Esophagus muscularis mucosa (tissue), 3 donors: ENCODE measurements around the gene CALHM3.

Experiments
- POLR2AphosphoS5 ChIP-seq, 2 donors: sonication (generic); formaldehyde crosslinking; IDR thresholded peaks; one replicate each; pipeline ENCODE4 v1.6.1; 2017; ENCODE audit warnings: antibody characterized with exemption in 2 of 2
- TF ChIP-seq, protein P1 (sequence below), 3 experiments: fragments of 200-600 bp in 2 of 3; fragments of 450-650 bp in 1 of 3; sonication (generic) in 2 of 3; IDR thresholded peaks; one replicate each; pipeline ENCODE4 v1.5.1; 2017 to 2019; ENCODE audit warnings: antibody characterized with exemption in 3 of 3, mild to moderate bottlenecking in 2 of 3, moderate library complexity in 1 of 3

DNA sequence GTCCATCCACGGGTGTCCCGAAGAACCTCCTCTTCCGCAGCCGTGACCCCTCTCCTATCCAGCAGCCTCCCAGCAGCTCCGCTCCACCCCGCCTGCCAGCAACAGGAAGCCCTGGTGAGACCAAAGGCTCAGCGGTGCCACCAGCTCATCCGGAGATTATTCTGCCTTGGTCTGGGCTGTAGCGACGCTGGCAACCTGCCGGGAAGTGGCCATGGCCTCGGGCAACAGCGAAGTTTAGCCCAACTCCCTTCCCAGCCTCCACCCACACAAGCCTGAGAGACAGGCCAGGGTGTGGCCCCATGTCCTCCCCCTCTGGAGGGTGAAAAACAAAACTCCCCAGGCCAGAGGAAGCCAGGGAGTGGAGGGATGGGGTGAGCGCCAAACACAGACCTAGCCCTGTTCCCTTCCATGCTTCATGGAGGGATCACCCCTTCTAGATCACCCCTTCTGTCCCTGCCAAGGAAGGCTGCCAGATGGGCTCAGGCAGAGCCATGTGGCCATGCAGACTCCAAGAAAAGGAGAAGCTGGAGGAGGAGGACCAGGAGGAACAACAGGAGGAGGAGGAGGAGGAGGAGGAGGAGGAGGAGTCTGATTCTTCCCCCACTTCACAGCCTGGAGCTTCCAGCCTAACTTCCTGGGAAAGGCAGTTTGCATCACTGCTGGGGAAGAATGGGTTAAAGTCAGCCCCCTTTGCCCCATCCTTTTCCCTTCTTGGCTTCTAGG is 27.8 kb downstream of the CALHM3 start:
- TF ChIP-seq POLR2AphosphoS5 (IDR thresholded peaks at IDR 0.05) = peak; percentile 45 to 52
- TF ChIP-seq, protein P1, sequence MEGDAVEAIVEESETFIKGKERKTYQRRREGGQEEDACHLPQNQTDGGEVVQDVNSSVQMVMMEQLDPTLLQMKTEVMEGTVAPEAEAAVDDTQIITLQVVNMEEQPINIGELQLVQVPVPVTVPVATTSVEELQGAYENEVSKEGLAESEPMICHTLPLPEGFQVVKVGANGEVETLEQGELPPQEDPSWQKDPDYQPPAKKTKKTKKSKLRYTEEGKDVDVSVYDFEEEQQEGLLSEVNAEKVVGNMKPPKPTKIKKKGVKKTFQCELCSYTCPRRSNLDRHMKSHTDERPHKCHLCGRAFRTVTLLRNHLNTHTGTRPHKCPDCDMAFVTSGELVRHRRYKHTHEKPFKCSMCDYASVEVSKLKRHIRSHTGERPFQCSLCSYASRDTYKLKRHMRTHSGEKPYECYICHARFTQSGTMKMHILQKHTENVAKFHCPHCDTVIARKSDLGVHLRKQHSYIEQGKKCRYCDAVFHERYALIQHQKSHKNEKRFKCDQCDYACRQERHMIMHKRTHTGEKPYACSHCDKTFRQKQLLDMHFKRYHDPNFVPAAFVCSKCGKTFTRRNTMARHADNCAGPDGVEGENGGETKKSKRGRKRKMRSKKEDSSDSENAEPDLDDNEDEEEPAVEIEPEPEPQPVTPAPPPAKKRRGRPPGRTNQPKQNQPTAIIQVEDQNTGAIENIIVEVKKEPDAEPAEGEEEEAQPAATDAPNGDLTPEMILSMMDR (IDR thresholded peaks at IDR 0.05) = no peak
